Measurements from ENCODE around the gene HDLBP. TPM values are rescaled to one million over a fixed set of nuclear protein-coding genes. Genes with fewer than 3 reads are reported as not detected.

The HDLBP gene
- total RNA-seq, 1 experiment from 2014 or later: 350 TPM

GRCh38 chr2:241334813-241335212, 19.3 kb upstream of the HDLBP start:
- ChIA-PET POLR2A (no interaction called here), CTCF (no interaction called here)
- no peaks in the 10 kb centered on the region for H3K27me3 ChIP-seq (replicated peaks; ENCODE audit: control insufficient read depth, insufficient read depth, low read length)
- Mint-ChIP-seq H3K27me3 (ENCODE audit: insufficient read depth, unreplicated experiment) (no peaks in the 10 kb centered on the region), H3K4me3 (ENCODE audit: unreplicated experiment) (no peak overlapping the region), H3K27ac (ENCODE audit: unreplicated experiment) (no peak overlapping the region), H3K9me3 (ENCODE audit: unreplicated experiment) (no peaks in the 10 kb centered on the region), H3K36me3 (ENCODE audit: insufficient read depth, unreplicated experiment) (peaks cover 31% of the 10 kb centered on the region), H3K4me1 (ENCODE audit: low read depth, unreplicated experiment) (no peaks in the 10 kb centered on the region)
- H3K36me3 ChIP-seq (ENCODE audit: control insufficient read depth, insufficient read depth, low read length): no peaks in the 10 kb centered on the region
- no peak for DNase-seq
- no peak for TF ChIP-seq CTCF (IDR thresholded peaks at IDR 0.05; ENCODE audit: insufficient read depth in 1 of 2, low read depth in 1 of 2, low read length in 1 of 2, severe bottlenecking in 1 of 2, unreplicated experiment in 1 of 2)
- no TSS peak for BruUV-seq (replicated peaks)
- H3K9me3 ChIP-seq: no peaks in the 10 kb centered on the region
- no peaks in the 10 kb centered on the region for H3K4me1 ChIP-seq
- H3K4me3 ChIP-seq (ENCODE audit: low read depth, low read length): no peak overlapping the region
- intact Hi-C loops (cut with micrococcal nuclease; ENCODE audit: unreplicated experiment): no loop called here

- Mint-ChIP-seq H3K4me3 (ENCODE audit: unreplicated experiment) (no peak overlapping the region), H3K36me3 (ENCODE audit: insufficient read depth, unreplicated experiment) (peaks cover 47% of the 10 kb centered on the region), H3K27ac (ENCODE audit: unreplicated experiment) (no peak overlapping the region), H3K9me3 (ENCODE audit: unreplicated experiment) (no peaks in the 10 kb centered on the region), H3K27me3 (ENCODE audit: insufficient read depth, unreplicated experiment) (no peaks in the 10 kb centered on the region), H3K4me1 (ENCODE audit: low read depth, unreplicated experiment) (no peaks in the 10 kb centered on the region)
- H3K36me3 ChIP-seq (ENCODE audit: control insufficient read depth, insufficient read depth, low read length): no peaks in the 10 kb centered on the region
- intact Hi-C loops (cut with micrococcal nuclease; ENCODE audit: unreplicated experiment): no loop called here
- H3K4me1 ChIP-seq: no peaks in the 10 kb centered on the region
- no peak for DNase-seq
- H3K27me3 ChIP-seq (replicated peaks; ENCODE audit: control insufficient read depth, insufficient read depth, low read length): no peaks in the 10 kb centered on the region
- H3K4me3 ChIP-seq (ENCODE audit: low read depth, low read length): no peak overlapping the region
- TF ChIP-seq CTCF (IDR thresholded peaks at IDR 0.05; ENCODE audit: insufficient read depth in 1 of 2, low read depth in 1 of 2, low read length in 1 of 2, severe bottlenecking in 1 of 2, unreplicated experiment in 1 of 2): no peak
- CTCF ChIA-PET: no interaction called here
- POLR2A ChIA-PET: interaction anchor here (1.1 kb wide), 1 partner anchor 10 kb away, joined by 3 read pairs; no protein-coding TSS in a partner anchor
- no TSS peak for BruUV-seq (replicated peaks)
- no peaks in the 10 kb centered on the region for H3K9me3 ChIP-seq
These were observed 15.1 kb upstream of the HDLBP start for GRCh38 chr2:241330616-241330981.

- no TSS peak for BruUV-seq (replicated peaks)
- H3K4me1 ChIP-seq: no peaks in the 10 kb centered on the region
- ChIA-PET CTCF (no interaction called here), POLR2A (interaction anchor here (1.1 kb wide), 1 partner anchor 9 kb away, joined by 3 read pairs; no protein-coding TSS in a partner anchor)
- peaks cover 51% of the 10 kb centered on the region for H3K36me3 Mint-ChIP-seq (ENCODE audit: insufficient read depth, unreplicated experiment)
- H3K4me3 ChIP-seq (ENCODE audit: low read depth, low read length): no peak overlapping the region
- H3K9me3 Mint-ChIP-seq (ENCODE audit: unreplicated experiment): no peaks in the 10 kb centered on the region
- no peaks in the 10 kb centered on the region for H3K9me3 ChIP-seq
- no peaks in the 10 kb centered on the region for H3K4me1 Mint-ChIP-seq (ENCODE audit: low read depth, unreplicated experiment)
- no peaks in the 10 kb centered on the region for H3K27me3 Mint-ChIP-seq (ENCODE audit: insufficient read depth, unreplicated experiment)
- no peak overlapping the region for H3K4me3 Mint-ChIP-seq (ENCODE audit: unreplicated experiment)
- no peaks in the 10 kb centered on the region for H3K36me3 ChIP-seq (ENCODE audit: control insufficient read depth, insufficient read depth, low read length)
- no peak for TF ChIP-seq CTCF (IDR thresholded peaks at IDR 0.05; ENCODE audit: insufficient read depth in 1 of 2, low read depth in 1 of 2, low read length in 1 of 2, severe bottlenecking in 1 of 2, unreplicated experiment in 1 of 2)
- H3K27ac Mint-ChIP-seq (ENCODE audit: unreplicated experiment): no peak overlapping the region
- no peak for DNase-seq
- intact Hi-C loops (cut with micrococcal nuclease; ENCODE audit: unreplicated experiment): no loop called here
- no peaks in the 10 kb centered on the region for H3K27me3 ChIP-seq (replicated peaks; ENCODE audit: control insufficient read depth, insufficient read depth, low read length)
These were observed 14.5 kb upstream of the HDLBP start for GRCh38 chr2:241329669-241330615.

Measured in Caco-2 (cell line).